Measurements from ENCODE around the gene SYT2.

DNA sequence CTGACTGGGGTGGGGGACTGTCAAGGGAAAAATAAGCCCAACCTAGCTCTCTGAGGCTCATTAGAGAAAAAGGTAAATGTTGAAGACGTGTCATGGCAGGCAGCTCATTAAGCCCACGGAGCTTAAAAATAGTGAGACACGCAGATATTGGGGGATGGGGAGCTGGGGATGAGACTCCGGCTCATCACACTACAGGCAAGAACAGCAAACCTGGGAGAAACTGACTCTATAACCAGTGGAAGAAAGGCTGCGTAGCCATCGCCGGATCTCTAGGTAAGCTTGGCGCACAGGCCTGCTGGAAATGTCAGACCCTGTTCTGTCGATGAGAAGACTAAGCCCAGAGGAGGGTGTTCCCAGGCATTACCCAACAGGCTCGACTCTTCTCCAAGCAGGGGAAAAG is 78.0 kb downstream of the SYT2 start:
- TF ChIP-seq, protein P1, sequence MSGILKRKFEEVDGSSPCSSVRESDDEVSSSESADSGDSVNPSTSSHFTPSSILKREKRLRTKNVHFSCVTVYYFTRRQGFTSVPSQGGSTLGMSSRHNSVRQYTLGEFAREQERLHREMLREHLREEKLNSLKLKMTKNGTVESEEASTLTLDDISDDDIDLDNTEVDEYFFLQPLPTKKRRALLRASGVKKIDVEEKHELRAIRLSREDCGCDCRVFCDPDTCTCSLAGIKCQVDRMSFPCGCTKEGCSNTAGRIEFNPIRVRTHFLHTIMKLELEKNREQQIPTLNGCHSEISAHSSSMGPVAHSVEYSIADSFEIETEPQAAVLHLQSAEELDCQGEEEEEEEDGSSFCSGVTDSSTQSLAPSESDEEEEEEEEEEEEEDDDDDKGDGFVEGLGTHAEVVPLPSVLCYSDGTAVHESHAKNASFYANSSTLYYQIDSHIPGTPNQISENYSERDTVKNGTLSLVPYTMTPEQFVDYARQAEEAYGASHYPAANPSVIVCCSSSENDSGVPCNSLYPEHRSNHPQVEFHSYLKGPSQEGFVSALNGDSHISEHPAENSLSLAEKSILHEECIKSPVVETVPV (CRISPR knock-in tag; IDR thresholded peaks at IDR 0.05), result no peak
- TF ChIP-seq ARNTL (CRISPR knock-in tag; IDR thresholded peaks at IDR 0.05; ENCODE audit: borderline replicate concordance, low read depth), result no peak
- no peak for TF ChIP-seq RARB (CRISPR knock-in tag; IDR thresholded peaks at IDR 0.05)
- TF ChIP-seq, protein P2, sequence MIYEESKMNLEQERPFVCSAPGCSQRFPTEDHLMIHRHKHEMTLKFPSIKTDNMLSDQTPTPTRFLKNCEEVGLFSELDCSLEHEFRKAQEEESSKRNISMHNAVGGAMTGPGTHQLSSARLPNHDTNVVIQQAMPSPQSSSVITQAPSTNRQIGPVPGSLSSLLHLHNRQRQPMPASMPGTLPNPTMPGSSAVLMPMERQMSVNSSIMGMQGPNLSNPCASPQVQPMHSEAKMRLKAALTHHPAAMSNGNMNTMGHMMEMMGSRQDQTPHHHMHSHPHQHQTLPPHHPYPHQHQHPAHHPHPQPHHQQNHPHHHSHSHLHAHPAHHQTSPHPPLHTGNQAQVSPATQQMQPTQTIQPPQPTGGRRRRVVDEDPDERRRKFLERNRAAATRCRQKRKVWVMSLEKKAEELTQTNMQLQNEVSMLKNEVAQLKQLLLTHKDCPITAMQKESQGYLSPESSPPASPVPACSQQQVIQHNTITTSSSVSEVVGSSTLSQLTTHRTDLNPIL (CRISPR knock-in tag; IDR thresholded peaks at IDR 0.05; ENCODE audit: low read depth), result no peak
- TF ChIP-seq ZNF70 (CRISPR knock-in tag; IDR thresholded peaks at IDR 0.05), result no peak
- no peak for TF ChIP-seq ZFP3 (CRISPR knock-in tag; IDR thresholded peaks at IDR 0.05)

Data from SK-N-SH treated with all-trans-retinoic acid at 6 μM for 48 hours (cell line).